LNCaP clone FGC (cell line): ENCODE data around the gene TAF5.
"Not testable (repeated sequence)": the region's sequence is repeated elsewhere in the genome, so short reads cannot be mapped to it uniquely, and the experiment has no call there.

ENCODE experiments used
- DNase-seq: peaks from one replicate; pipeline ENCODE4 v3.0.0-alpha.2; 2011; ENCODE audit warnings: low read depth
- H3K4me3 ChIP-seq: 2 replicates; pipeline ENCODE4 v1.5.1; 2011; ENCODE audit warnings: mild to moderate bottlenecking, low read depth, low read length, control low read depth
- TF ChIP-seq, protein P1 (sequence below): IDR thresholded peaks from 2 replicates; pipeline ENCODE4 v1.5.1; 2012; ENCODE audit warnings: mild to moderate bottlenecking; ENCODE audit not compliant: control insufficient read depth, insufficient read depth; ENCODE audit errors: extremely low read depth

Gene TAF5

DNA sequence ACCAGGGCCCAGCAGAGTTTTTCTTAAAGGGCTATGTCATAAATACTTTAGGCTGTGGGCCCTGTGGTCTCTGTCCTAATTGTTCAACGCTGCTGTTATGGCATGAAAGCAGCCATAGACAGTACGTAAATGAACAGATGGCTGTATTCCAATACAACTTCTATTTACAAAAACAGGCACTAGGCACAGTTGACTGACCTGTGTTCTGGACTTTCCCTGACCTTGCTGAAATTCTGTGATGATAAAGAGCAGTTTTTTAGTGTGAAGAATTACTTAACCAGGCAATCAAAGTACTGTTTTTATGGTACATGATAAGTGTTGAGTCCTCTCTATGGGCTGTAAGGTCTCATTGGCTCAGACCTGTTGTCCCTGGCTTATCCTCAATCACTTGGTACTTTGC is 45.8 kb downstream of the TAF5 start:
- TF ChIP-seq, protein P1, sequence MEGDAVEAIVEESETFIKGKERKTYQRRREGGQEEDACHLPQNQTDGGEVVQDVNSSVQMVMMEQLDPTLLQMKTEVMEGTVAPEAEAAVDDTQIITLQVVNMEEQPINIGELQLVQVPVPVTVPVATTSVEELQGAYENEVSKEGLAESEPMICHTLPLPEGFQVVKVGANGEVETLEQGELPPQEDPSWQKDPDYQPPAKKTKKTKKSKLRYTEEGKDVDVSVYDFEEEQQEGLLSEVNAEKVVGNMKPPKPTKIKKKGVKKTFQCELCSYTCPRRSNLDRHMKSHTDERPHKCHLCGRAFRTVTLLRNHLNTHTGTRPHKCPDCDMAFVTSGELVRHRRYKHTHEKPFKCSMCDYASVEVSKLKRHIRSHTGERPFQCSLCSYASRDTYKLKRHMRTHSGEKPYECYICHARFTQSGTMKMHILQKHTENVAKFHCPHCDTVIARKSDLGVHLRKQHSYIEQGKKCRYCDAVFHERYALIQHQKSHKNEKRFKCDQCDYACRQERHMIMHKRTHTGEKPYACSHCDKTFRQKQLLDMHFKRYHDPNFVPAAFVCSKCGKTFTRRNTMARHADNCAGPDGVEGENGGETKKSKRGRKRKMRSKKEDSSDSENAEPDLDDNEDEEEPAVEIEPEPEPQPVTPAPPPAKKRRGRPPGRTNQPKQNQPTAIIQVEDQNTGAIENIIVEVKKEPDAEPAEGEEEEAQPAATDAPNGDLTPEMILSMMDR: no peak
- no peak overlapping the region for H3K4me3 ChIP-seq
- DNase-seq: no peak

GRCh38 chr10:103415581-103415980 is 47.8 kb downstream of the TAF5 start:
- no peak overlapping the region for H3K4me3 ChIP-seq
- no peak for DNase-seq
- TF ChIP-seq, protein P1: no peak

DNA sequence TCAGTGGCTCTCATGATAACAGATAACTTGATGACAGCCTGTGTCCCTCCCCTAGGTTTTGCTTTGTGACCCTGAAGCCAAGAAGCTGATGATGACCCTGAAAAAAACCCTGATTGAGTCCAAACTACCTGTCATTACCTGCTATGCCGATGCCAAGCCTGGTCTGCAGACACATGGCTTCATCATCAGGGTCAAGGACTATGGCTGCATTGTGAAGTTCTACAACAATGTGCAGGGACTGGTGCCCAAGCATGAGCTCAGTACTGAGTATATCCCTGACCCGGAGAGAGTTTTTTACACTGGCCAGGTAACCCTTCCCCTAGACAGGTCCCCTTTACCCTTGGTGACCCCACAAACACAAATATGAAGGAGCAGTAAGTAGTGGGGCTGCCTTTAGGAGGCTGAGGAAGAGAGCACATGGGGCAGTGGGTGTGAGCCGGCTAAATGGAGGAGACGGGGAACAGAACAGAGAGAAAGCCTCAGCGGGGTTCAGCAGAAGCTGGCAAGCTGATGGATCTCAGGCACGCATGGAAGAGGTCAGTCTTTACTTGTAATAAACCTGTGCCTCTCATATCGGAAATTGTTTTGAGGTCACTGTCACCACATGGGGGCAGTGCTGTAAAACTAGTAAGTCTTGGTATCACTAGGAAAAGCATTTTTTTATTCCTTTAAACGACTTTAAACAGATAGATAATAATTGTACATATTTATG is 48.8 kb downstream of the TAF5 start:
- no peak for DNase-seq
- TF ChIP-seq, protein P1: peak; percentile 72
- no peak overlapping the region for H3K4me3 ChIP-seq

DNA sequence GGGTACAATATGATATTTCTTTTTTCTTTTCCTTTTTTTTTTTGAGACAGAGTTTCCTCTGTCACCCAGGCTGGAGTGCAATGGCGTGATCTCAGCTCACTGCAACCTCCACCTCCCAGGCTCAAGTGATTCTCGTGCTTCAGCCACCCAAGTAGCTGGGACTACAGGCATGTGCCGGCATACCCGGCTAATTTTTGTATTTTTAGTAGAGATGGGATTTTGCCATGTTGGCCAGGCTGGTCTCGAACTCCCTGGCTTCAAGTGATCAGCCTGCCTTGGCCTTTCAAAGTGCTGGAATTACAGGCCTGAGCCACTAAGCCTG is 49.3 kb downstream of the TAF5 start:
- H3K4me3 ChIP-seq, DNase-seq: not testable (repeated sequence)

DNA sequence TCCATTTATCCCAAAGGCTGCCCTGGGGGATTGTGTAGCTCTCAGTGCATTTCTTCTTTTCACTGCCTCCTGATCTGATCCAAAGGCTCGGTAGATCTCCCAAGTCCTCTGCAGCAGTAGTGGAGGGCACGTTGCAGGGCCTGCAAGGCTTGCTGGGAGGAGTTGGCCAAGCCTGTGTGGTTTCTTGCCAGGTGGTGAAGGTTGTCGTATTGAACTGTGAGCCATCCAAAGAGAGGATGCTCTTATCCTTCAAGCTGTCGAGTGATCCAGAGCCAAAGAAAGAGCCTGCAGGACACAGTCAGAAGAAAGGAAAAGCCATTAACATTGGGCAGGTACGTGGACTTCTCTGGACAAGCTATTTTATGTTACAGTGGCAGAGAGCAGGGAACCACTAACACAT is 49.8 kb downstream of the TAF5 start:
- TF ChIP-seq, protein P1: no peak
- H3K4me3 ChIP-seq: no peak overlapping the region
- DNase-seq: no peak

DNA sequence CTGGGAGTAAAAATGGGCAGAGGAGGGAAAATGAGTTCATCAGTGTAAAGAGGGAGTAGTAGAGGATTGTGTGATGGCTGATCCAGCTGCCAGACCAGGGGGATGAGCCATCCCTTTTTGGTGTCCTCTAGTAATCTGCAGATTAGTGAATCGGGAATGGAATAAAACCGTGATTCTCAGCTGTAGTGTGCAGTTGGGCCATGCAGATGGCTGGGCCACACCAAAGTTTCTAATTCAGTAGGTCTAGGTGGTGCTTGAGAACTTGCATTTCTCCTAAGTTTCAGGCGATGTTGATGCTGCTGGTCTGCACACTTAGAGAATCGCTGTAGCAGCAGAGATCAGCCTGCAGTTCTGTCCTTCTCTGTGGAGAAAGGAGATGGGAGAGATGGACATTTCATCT is 51.3 kb downstream of the TAF5 start:
- no peak for DNase-seq
- TF ChIP-seq, protein P1: no peak
- H3K4me3 ChIP-seq: no peak overlapping the region

GRCh38 chr10:103423748-103424147 is 56.0 kb downstream of the TAF5 start:
- H3K4me3 ChIP-seq: no peak overlapping the region
- DNase-seq: no peak
- TF ChIP-seq, protein P1: no peak
